MM.1S (cell line): ENCODE measurements around the gene SPATA7.

Experiments
- DNase-seq: peaks from one replicate; pipeline ENCODE4 v3.0.0-alpha.2; 2015
- H2AFZ ChIP-seq: fragments of 300-600 bp; sonication (generic); 2 replicates; pipeline ENCODE4 v1.6.0; 2016; ENCODE audit warnings: antibody characterized with exemption, low read length
- H3F3A ChIP-seq: fragments of 300-600 bp; sonication (generic); 2 replicates; pipeline ENCODE4 v1.6.1; 2016; ENCODE audit warnings: mild to moderate bottlenecking, antibody characterized with exemption, low read length, moderate library complexity, mixed read lengths; ENCODE audit not compliant: insufficient read depth
- H3K27ac ChIP-seq: fragments of 300-600 bp; sonication (generic); 2 replicates; pipeline ENCODE4 v1.5.1; 2016; ENCODE audit warnings: mild to moderate bottlenecking, low read length
- H3K27me3 ChIP-seq: fragments of 300-600 bp; sonication (generic); replicated peaks from 2 replicates; pipeline ENCODE4 v1.6.0; 2016; ENCODE audit warnings: low read length; ENCODE audit not compliant: insufficient read depth
- H3K36me3 ChIP-seq: fragments of 300-600 bp; sonication (generic); replicated peaks from 2 replicates; pipeline ENCODE4 v1.6.1; 2016; ENCODE audit warnings: mild to moderate bottlenecking, low read length, mixed read lengths; ENCODE audit not compliant: insufficient read depth
- H3K4me1 ChIP-seq: fragments of 300-600 bp; sonication (generic); 2 replicates; pipeline ENCODE4 v1.6.1; 2016; ENCODE audit warnings: low read length, mixed read lengths
- H3K4me2 ChIP-seq: fragments of 300-600 bp; sonication (generic); 2 replicates; pipeline ENCODE4 v1.6.0; 2016; ENCODE audit warnings: low read depth, low read length
- H3K4me3 ChIP-seq: fragments of 300-600 bp; sonication (generic); 2 replicates; pipeline ENCODE4 v1.5.1; 2016; ENCODE audit warnings: low read length, mixed read lengths
- H3K79me2 ChIP-seq: fragments of 300-600 bp; sonication (generic); 2 replicates; pipeline ENCODE4 v1.6.1; 2016; ENCODE audit warnings: mixed run types, low read length, mixed read lengths
- H3K9ac ChIP-seq: fragments of 300-600 bp; sonication (generic); 2 replicates; pipeline ENCODE4 v1.6.1; 2016; ENCODE audit warnings: low read length, mixed read lengths
- H3K9me2 ChIP-seq: fragments of 300-600 bp; sonication (generic); replicated peaks from 2 replicates; pipeline ENCODE4 v1.6.1; 2016; ENCODE audit warnings: mild to moderate bottlenecking, low read length, mixed read lengths; ENCODE audit not compliant: insufficient read depth
- H3K9me3 ChIP-seq: fragments of 300-600 bp; sonication (generic); replicated peaks from 2 replicates; pipeline ENCODE4 v1.6.1; 2016; ENCODE audit warnings: mild to moderate bottlenecking, low read length, mixed read lengths; ENCODE audit not compliant: insufficient read depth
- H4K20me1 ChIP-seq: fragments of 300-600 bp; sonication (generic); 2 replicates; pipeline ENCODE4 v1.6.1; 2016; ENCODE audit warnings: mild to moderate bottlenecking, low read length, moderate library complexity, mixed read lengths; ENCODE audit not compliant: insufficient read depth
- EZH2 ChIP-seq: fragments of 300-600 bp; sonication (generic); optimal IDR thresholded peaks from 2 replicates; pipeline ENCODE3; 2017; ENCODE audit warnings: low read depth, mild to moderate bottlenecking, antibody characterized with exemption, low read length, mixed read lengths
- EZH2phosphoT487 ChIP-seq: fragments of 300-600 bp; sonication (generic); IDR thresholded peaks from 2 replicates; pipeline ENCODE4 v1.6.1; 2018; ENCODE audit warnings: antibody characterized with exemption, low read length
- TF ChIP-seq, protein P1 (sequence below): fragments of 300-600 bp; sonication (generic); IDR thresholded peaks from 2 replicates; pipeline ENCODE4 v1.5.1; 2016; ENCODE audit warnings: antibody characterized with exemption, low read length, mixed read lengths

Gene SPATA7, protein sequence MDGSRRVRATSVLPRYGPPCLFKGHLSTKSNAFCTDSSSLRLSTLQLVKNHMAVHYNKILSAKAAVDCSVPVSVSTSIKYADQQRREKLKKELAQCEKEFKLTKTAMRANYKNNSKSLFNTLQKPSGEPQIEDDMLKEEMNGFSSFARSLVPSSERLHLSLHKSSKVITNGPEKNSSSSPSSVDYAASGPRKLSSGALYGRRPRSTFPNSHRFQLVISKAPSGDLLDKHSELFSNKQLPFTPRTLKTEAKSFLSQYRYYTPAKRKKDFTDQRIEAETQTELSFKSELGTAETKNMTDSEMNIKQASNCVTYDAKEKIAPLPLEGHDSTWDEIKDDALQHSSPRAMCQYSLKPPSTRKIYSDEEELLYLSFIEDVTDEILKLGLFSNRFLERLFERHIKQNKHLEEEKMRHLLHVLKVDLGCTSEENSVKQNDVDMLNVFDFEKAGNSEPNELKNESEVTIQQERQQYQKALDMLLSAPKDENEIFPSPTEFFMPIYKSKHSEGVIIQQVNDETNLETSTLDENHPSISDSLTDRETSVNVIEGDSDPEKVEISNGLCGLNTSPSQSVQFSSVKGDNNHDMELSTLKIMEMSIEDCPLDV

GRCh38 chr14:88385212-88386101 is at the start of gene SPATA7:
TSS of gene SPATA7 (plus strand) at chr14:88385657. CDS start at chr14:88385819, 162 bp downstream.
- peak; percentile 81 for DNase-seq
- peak within 1 kb of the TSS; percentile 78 for H3K4me2 ChIP-seq
- no peak for TF ChIP-seq EZH2phosphoT487
- TF ChIP-seq, protein P1, sequence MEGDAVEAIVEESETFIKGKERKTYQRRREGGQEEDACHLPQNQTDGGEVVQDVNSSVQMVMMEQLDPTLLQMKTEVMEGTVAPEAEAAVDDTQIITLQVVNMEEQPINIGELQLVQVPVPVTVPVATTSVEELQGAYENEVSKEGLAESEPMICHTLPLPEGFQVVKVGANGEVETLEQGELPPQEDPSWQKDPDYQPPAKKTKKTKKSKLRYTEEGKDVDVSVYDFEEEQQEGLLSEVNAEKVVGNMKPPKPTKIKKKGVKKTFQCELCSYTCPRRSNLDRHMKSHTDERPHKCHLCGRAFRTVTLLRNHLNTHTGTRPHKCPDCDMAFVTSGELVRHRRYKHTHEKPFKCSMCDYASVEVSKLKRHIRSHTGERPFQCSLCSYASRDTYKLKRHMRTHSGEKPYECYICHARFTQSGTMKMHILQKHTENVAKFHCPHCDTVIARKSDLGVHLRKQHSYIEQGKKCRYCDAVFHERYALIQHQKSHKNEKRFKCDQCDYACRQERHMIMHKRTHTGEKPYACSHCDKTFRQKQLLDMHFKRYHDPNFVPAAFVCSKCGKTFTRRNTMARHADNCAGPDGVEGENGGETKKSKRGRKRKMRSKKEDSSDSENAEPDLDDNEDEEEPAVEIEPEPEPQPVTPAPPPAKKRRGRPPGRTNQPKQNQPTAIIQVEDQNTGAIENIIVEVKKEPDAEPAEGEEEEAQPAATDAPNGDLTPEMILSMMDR, result no peak
- no peak for TF ChIP-seq EZH2
- H3K79me2 ChIP-seq, result no peaks in the 10 kb centered on the region
- no peaks in the 10 kb centered on the region for H3F3A ChIP-seq
- H3K27me3 ChIP-seq, result no peaks in the 10 kb centered on the region
- no peaks in the 10 kb centered on the region for H3K9me3 ChIP-seq
- no peaks in the 10 kb centered on the region for H3K4me1 ChIP-seq
- no peaks in the 10 kb centered on the region for H3K9me2 ChIP-seq
- peak within 1 kb of the TSS; percentile 16; the same call in 1 of the 2 replicates for H3K27ac ChIP-seq
- H4K20me1 ChIP-seq, result no peaks in the 10 kb centered on the region
- H3K4me3 ChIP-seq, result peak within 1 kb of the TSS; percentile 83
- no peaks in the 10 kb centered on the region for H3K36me3 ChIP-seq
- peak within 1 kb of the TSS; percentile 87 for H2AFZ ChIP-seq
- H3K9ac ChIP-seq, result peak within 1 kb of the TSS; percentile 64; the same call in 1 of the 2 replicates

DNA sequence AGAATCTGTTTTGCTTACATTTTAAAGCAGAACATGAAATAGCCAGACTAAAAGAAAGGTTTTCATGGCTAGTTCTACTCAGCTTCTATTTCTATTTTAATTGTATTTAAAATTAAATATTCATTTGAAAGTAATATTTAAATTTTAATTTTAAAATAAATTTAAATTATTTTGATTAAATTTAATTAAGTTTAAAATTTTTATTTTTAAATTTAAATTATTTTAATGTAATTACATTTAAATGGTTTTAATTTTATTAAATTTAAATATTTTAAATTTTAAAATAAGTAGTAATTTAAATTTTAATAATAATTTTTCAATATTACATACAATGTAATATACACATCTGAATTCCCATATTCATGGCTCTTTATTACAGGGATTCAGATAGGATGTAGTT is 45.1 kb upstream of the SPATA7 start:
- no peaks in the 10 kb centered on the region for H3K9me2 ChIP-seq
- no peaks in the 10 kb centered on the region for H3K27me3 ChIP-seq
- no peaks in the 10 kb centered on the region for H3K36me3 ChIP-seq
- H3K9me3 ChIP-seq, result no peaks in the 10 kb centered on the region
- no peak overlapping the region for H3K9ac ChIP-seq
- H3F3A ChIP-seq, result no peaks in the 10 kb centered on the region
- no peak overlapping the region for H3K4me2 ChIP-seq
- H2AFZ ChIP-seq, result no peak overlapping the region
- no peaks in the 10 kb centered on the region for H4K20me1 ChIP-seq
- no peak for DNase-seq
- no peaks in the 10 kb centered on the region for H3K79me2 ChIP-seq
- no peak overlapping the region for H3K27ac ChIP-seq
- no peaks in the 10 kb centered on the region for H3K4me1 ChIP-seq
- no peak overlapping the region for H3K4me3 ChIP-seq
- TF ChIP-seq EZH2phosphoT487 (no peak), EZH2 (no peak)
- TF ChIP-seq, protein P1, result no peak

DNA sequence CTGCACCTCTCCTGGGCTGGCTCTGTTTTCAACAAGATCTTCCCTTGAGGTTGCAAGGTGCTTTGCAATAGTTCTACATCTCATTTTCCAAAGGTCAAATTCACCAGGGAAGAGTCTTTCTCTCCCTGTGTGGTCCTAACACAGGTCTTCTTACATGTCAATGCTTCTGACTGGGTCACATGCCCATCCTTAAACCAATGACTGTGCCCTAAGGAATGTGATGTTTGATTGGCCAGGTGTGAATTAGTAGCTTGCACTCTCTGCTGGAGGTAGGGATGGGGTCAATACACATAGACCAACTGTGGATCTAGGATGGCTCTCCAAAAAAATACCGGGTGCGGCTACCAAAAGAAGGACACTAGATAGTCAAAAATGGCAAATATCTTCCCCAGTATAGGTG is 42.5 kb upstream of the SPATA7 start:
- Histone ChIP-seq H3K9ac (no peak overlapping the region), H3K4me3 (no peak overlapping the region), H3K27me3 (no peaks in the 10 kb centered on the region), H2AFZ (no peak overlapping the region), H3K27ac (no peak overlapping the region), H3K9me3 (no peaks in the 10 kb centered on the region), H3K4me2 (no peak overlapping the region), H3K9me2 (no peaks in the 10 kb centered on the region), H3K36me3 (no peaks in the 10 kb centered on the region), H3F3A (no peaks in the 10 kb centered on the region), H3K79me2 (no peaks in the 10 kb centered on the region), H4K20me1 (no peaks in the 10 kb centered on the region), H3K4me1 (no peaks in the 10 kb centered on the region)
- no peak for DNase-seq
- TF ChIP-seq, protein P1, result no peak
- no peak for TF ChIP-seq EZH2phosphoT487
- no peak for TF ChIP-seq EZH2
